RWPE2 (cell line): Measurements from ENCODE around the gene MB21D2.

Source experiments
- ATAC-seq: fragments of 200-7000 bp; cut with Tn5 transposase; 3 replicates; pipeline ENCODE4 v1.9.1; 2021; ENCODE audit warnings: low read depth
- DNase-seq: peaks from one replicate; pipeline ENCODE4 v3.0.0-alpha.2; 2020; ENCODE audit warnings: low spot score
- H3K27ac ChIP-seq: fragments of 450-650 bp; 2 replicates; pipeline ENCODE4 v1.5.1; 2017; ENCODE audit warnings: mild to moderate bottlenecking; ENCODE audit not compliant: poor library complexity, severe bottlenecking
- H3K27me3 ChIP-seq: fragments of 250-450 bp; sonication (Bioruptor Pico); 2 replicates; pipeline ENCODE4 v1.5.1; 2021; ENCODE audit warnings: mild to moderate bottlenecking, moderate library complexity; ENCODE audit not compliant: insufficient read depth, poor library complexity, severe bottlenecking
- H3K36me3 ChIP-seq: fragments of 250-450 bp; sonication (Bioruptor Pico); 2 replicates; pipeline ENCODE4 v1.5.1; 2020; ENCODE audit warnings: low read depth, mild to moderate bottlenecking, moderate library complexity
- H3K4me1 ChIP-seq: fragments of 250-450 bp; sonication (Bioruptor Pico); 2 replicates; pipeline ENCODE4 v1.5.1; 2021; ENCODE audit warnings: mild to moderate bottlenecking, moderate library complexity; ENCODE audit not compliant: insufficient read depth, poor library complexity, severe bottlenecking
- H3K4me3 ChIP-seq: fragments of 250-450 bp; sonication (Bioruptor Pico); 2 replicates; pipeline ENCODE4 v1.5.1; 2021; ENCODE audit warnings: mild to moderate bottlenecking, moderate library complexity; ENCODE audit not compliant: severe bottlenecking
- H3K9me3 ChIP-seq: fragments of 250-450 bp; sonication (Bioruptor Pico); 2 replicates; pipeline ENCODE4 v1.5.1; 2021; ENCODE audit warnings: mild to moderate bottlenecking, moderate library complexity; ENCODE audit not compliant: severe bottlenecking
- TF ChIP-seq, protein P1 (sequence below): fragments of 450-650 bp; IDR thresholded peaks from one replicate; pipeline ENCODE4 v1.5.1; 2017; ENCODE audit warnings: mild to moderate bottlenecking, moderate library complexity; ENCODE audit not compliant: poor library complexity, severe bottlenecking

The MB21D2 gene

GRCh38 chr3:192917028-192917403, 640 bp downstream of the MB21D2 start:
- no peaks in the 10 kb centered on the region for H3K27me3 ChIP-seq
- TF ChIP-seq, protein P1, sequence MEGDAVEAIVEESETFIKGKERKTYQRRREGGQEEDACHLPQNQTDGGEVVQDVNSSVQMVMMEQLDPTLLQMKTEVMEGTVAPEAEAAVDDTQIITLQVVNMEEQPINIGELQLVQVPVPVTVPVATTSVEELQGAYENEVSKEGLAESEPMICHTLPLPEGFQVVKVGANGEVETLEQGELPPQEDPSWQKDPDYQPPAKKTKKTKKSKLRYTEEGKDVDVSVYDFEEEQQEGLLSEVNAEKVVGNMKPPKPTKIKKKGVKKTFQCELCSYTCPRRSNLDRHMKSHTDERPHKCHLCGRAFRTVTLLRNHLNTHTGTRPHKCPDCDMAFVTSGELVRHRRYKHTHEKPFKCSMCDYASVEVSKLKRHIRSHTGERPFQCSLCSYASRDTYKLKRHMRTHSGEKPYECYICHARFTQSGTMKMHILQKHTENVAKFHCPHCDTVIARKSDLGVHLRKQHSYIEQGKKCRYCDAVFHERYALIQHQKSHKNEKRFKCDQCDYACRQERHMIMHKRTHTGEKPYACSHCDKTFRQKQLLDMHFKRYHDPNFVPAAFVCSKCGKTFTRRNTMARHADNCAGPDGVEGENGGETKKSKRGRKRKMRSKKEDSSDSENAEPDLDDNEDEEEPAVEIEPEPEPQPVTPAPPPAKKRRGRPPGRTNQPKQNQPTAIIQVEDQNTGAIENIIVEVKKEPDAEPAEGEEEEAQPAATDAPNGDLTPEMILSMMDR, result no peak
- DNase-seq, result peak; percentile 67
- ATAC-seq, result peak; percentile 30
- H3K36me3 ChIP-seq, result no peaks in the 10 kb centered on the region
- H3K4me1 ChIP-seq, result peaks cover 7% of the 10 kb centered on the region
- peak overlapping the region; percentile 77 for H3K27ac ChIP-seq
- H3K4me3 ChIP-seq, result peak overlapping the region; percentile 74
- no peaks in the 10 kb centered on the region for H3K9me3 ChIP-seq

DNA sequence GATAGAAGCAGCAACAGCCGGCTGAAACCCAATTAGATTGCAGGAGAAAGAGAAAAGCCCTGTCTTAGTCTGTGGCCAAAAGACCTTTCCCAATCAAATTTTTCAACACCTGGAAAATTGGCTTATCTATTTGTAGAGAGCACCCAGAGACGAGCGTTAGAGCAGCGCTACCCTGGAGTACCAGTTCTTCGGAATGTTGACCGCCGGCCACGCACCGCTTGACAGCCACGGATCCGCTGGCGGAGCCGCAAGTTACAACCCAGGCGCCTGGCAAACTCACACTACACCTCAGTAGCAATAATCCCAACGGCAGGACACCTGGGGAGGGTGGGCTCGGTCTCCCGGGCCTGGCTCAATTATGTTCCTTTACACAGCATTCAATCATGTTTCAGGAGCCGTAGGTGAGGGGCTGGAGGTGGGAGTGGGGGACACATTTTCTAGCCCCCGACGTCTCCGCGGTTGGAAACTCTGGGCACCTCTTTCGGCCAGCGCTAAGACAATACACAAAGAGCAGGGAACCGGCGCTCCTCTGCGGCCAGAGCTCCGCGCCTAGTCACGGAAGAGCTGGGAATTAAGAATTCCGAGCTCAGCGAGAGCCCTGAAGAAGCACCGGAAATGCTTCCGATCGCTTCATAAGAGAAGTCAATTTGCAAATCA, 1.2 kb downstream of the MB21D2 start:
- peak overlapping the region; percentile 74 for H3K4me3 ChIP-seq
- no peaks in the 10 kb centered on the region for H3K27me3 ChIP-seq
- no peaks in the 10 kb centered on the region for H3K9me3 ChIP-seq
- peak; percentile 40 for ATAC-seq
- TF ChIP-seq, protein P1, result no peak
- H3K4me1 ChIP-seq, result peaks cover 7% of the 10 kb centered on the region
- peak overlapping the region; percentile 77 for H3K27ac ChIP-seq
- no peak for DNase-seq
- H3K36me3 ChIP-seq, result no peaks in the 10 kb centered on the region

DNA sequence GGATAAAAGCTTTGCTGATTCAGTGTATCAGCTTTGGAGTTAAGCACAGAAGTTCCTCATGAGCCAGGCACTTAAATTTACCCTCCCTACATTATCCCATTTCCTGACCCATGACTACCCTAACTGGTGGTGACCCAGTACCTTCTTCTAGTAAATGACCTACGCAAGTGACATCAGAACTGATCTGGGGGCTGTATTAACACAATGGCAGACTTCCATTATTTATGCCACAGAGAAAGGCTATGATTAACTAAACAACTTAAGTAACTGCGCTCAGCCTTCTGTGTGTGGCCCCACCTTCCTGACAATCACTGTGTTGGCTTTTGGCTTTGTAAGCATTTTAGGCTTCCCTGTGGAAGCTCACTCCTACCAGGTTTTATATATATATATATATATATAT, 1.9 kb downstream of the MB21D2 start:
- H3K9me3 ChIP-seq, result no peaks in the 10 kb centered on the region
- no peak for ATAC-seq
- H3K4me3 ChIP-seq, result peak overlapping the region; percentile 74
- peak overlapping the region; percentile 77 for H3K27ac ChIP-seq
- H3K27me3 ChIP-seq, result no peaks in the 10 kb centered on the region
- DNase-seq, result no peak
- H3K4me1 ChIP-seq, result peaks cover 7% of the 10 kb centered on the region
- H3K36me3 ChIP-seq, result no peaks in the 10 kb centered on the region
- TF ChIP-seq, protein P1, result no peak

DNA sequence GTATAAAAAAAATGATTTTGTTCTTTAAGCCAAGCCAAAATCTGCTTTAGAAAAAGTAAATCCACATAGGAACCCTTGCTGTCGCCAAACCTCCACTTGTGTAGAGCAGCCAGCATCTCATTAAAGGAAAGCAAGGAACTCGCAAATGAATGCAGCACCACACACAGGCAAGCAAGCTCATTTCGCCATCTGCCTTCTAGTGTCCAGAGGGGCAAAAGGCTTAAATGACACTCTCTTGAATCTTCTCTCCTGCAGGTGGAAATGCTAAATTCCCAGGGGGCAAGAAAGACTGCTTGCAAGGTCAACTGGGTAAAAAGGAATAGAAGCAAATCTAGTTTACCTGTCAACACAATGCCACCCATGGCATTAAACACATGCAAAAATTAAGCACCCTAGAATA, 2.4 kb downstream of the MB21D2 start:
- Histone ChIP-seq H3K27me3 (no peaks in the 10 kb centered on the region), H3K27ac (no peak overlapping the region), H3K4me3 (no peak overlapping the region), H3K36me3 (no peaks in the 10 kb centered on the region), H3K4me1 (peaks cover 7% of the 10 kb centered on the region), H3K9me3 (no peaks in the 10 kb centered on the region)
- ATAC-seq (no peak), DNase-seq (no peak)
- TF ChIP-seq, protein P1, result peak; percentile 39

DNA sequence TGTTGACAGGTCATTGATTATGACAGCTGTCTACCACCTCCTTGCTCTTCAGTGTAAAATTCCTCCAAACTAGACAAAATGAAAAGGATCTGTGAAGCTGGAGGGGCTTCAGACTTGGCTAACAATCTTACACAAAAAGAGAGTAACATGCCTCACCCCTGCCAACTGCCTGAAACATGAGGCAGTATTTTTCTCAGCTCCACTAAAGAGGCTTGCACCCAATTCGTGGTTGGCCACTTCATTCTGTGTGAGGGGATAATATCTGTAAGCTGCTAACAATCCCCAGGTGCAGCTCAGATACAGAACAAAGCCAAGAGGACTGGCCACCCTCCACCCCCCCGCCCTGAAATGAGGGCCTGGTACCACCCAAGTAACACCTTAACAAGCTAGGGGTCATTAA, 2.8 kb downstream of the MB21D2 start:
- H3K27ac ChIP-seq, result no peak overlapping the region
- H3K36me3 ChIP-seq, result no peaks in the 10 kb centered on the region
- TF ChIP-seq, protein P1, result no peak
- no peak for ATAC-seq
- no peaks in the 10 kb centered on the region for H3K9me3 ChIP-seq
- peaks cover 7% of the 10 kb centered on the region for H3K4me1 ChIP-seq
- H3K4me3 ChIP-seq, result no peak overlapping the region
- DNase-seq, result no peak
- H3K27me3 ChIP-seq, result no peaks in the 10 kb centered on the region
